Fibroblast of mammary gland (primary cell): ENCODE results near the gene MTCL1.
A peak's percentile ranks its signal among the peaks of the same experiment; 100 is the strongest.

ENCODE experiments used
- DNase-seq: peaks from one replicate; pipeline ENCODE4 v3.0.0-alpha.2; 2010; ENCODE audit warnings: low read depth
- H3K4me3 ChIP-seq: 2 replicates; pipeline ENCODE4 v1.5.1; 2011; ENCODE audit warnings: low read depth, mild to moderate bottlenecking, low read length, moderate library complexity; ENCODE audit not compliant: control insufficient read depth
- CTCF ChIP-seq: conservative IDR thresholded peaks from 2 replicates; pipeline ENCODE4 v1.5.1; 2011; ENCODE audit warnings: low read depth, low read length, inconsistent platforms; ENCODE audit not compliant: control insufficient read depth, insufficient read depth

Gene MTCL1

GRCh38 chr18:8673256-8674209 lies 31.8 kb upstream of the MTCL1 start:
- DNase-seq = no peak
- H3K4me3 ChIP-seq = no peak overlapping the region
- TF ChIP-seq CTCF = no peak

- DNase-seq = no peak
- no peak overlapping the region for H3K4me3 ChIP-seq
- no peak for TF ChIP-seq CTCF
Observed at GRCh38 chr18:8675057-8675456, 30.3 kb upstream of the MTCL1 start.

- no peak for TF ChIP-seq CTCF
- no peak for DNase-seq
- no peak overlapping the region for H3K4me3 ChIP-seq
Observed at GRCh38 chr18:8681196-8681595, 24.2 kb upstream of the MTCL1 start.

DNA sequence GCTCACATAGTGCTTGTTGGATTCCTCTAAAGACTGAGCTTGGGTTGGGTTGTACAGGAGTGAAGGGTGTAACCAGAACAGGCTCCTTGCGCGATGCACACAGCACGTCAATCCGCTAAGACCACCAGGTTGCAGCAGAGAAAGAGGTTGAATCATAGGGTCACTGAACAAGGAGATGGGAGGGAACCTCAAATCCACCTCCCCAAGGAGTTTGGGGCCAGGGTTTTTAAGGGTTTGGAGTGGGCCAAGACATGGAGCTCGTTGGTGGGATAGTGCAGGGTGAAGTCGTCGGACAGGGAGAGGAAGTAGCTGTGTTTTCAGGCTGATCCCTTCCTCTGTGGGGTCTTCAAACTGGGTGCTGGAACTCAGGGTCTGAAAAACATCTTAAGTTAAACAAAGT lies 20.8 kb upstream of the MTCL1 start:
- no peak for TF ChIP-seq CTCF
- no peak for DNase-seq
- no peak overlapping the region for H3K4me3 ChIP-seq

GRCh38 chr18:8685141-8685913 lies 20.0 kb upstream of the MTCL1 start:
- peak; percentile 44 for DNase-seq
- no peak for TF ChIP-seq CTCF
- H3K4me3 ChIP-seq = no peak overlapping the region

- no peak for TF ChIP-seq CTCF
- no peak overlapping the region for H3K4me3 ChIP-seq
- DNase-seq = no peak
Observed at GRCh38 chr18:8685914-8686216, 19.5 kb upstream of the MTCL1 start.
